Activated CD4-positive, alpha-beta T cell treated with anti-CD3 and anti-CD28 coated beads, Interleukin-2, Interleukin-4, amounts not matched to agents 100 ng/mL and 50 ng/mL, durations not matched to agents 16 hours and 8 hours (primary cell): ENCODE results near the gene GNAI3.

Source experiments
- DNase-seq: peaks from one replicate; pipeline ENCODE4 v3.0.0-alpha.2; 2020; ENCODE audit warnings: low spot score

GNAI3 gene

GRCh38 chr1:109598655-109599054 is 50.2 kb downstream of the GNAI3 start:
- DNase-seq, result no peak

- no peak for DNase-seq
Observed at GRCh38 chr1:109603229-109603628, 54.8 kb downstream of the GNAI3 start.

- no peak for DNase-seq
Observed at GRCh38 chr1:109605381-109605780, 57.0 kb downstream of the GNAI3 start.

GRCh38 chr1:109609881-109610280 is 61.5 kb downstream of the GNAI3 start:
- DNase-seq, result no peak

GRCh38 chr1:109610609-109611307 is 62.3 kb downstream of the GNAI3 start:
- DNase-seq, result no peak

DNA sequence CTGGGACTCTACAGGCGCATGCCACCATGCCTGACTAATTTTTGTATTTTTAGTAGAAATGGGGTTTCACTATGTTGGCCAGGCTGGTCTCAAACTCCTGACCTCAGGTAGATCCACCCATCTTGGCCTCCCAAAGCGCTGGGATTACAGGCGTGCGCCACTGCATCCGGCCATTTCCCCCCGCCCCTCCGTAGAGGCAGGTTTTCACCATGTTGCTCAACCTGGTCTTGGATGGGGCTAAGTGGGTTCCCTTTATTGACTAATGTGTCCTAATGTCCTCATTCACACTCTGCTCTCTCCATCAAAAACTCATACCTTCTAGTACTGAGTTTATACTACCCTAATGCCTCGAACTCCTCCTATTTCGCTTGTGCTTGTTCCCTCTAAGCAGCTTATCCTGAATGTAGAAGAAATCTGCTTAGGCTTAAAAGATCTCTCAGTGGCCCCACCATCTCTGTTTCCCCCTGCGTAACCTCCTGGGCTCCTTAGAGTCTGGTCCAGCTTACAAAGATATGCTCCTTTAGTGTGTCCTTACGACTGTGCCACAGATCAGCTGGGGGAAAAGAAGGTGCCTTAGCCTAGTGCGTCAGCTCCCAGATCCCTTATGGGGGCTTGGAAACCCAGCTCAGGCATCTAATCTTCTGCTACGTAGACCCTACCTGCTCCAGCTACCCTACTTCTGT is 63.0 kb downstream of the GNAI3 start:
- no peak for DNase-seq

GRCh38 chr1:109613361-109614147 is 65.1 kb downstream of the GNAI3 start:
- DNase-seq, result no peak

- no peak for DNase-seq
Observed at GRCh38 chr1:109615879-109616278, 67.5 kb downstream of the GNAI3 start.

- DNase-seq, result no peak
Observed at GRCh38 chr1:109616391-109616790, 68.0 kb downstream of the GNAI3 start.

- no peak for DNase-seq
Observed at GRCh38 chr1:109617291-109617801, 68.9 kb downstream of the GNAI3 start.

GRCh38 chr1:109618661-109619575 is 70.5 kb downstream of the GNAI3 start:
- DNase-seq, result no peak

DNA sequence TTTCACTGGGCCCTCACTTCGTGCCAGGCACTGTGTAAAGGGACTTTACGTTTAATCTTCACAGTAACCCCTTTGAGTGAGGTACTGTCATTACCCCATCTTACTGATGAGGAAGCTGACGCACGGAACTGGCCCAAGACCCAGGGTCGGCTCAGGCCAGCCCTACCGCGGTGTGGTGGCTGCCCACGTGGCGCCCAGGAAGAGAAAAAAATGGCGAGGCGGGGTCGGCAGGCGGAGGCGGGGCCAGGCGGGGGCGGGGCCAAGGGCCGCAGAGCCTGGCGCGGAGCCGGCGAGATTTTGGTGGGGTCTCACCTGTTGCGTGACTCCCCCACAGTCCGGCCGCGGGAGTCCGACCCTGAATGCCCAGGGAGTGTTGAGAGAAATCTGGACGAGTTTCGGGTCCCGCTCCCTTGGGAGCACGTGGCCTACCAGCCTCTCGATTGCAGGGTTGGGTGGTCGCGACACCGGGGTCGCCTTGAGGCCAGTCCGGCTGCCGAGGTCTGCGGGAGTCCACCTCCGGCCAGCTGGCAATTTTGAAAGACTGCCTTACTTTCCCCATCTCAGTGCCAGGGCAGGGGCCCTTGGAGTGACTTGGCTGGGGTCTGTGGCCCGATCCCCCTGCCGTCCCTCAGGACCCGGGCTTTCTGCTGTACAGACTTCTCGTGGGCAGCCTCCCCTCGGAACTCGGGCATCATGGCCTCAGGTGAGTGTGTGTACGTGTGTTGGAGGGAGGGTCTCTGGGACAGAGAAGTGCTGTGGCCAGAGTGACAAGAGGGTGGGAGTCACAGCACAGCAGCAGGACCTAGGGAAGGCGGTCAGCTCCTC is 71.4 kb downstream of the GNAI3 start, which contains the start of the genes AMPD2 and GNAT2:
AMPD2 (plus strand) TSS at position 262 of the 825 bp plus-strand sequence. CDS start 1,339 bp downstream, outside the sequence.
GNAT2 (minus strand) TSS at position 41 of the 825 bp plus-strand sequence. CDS start 6,746 bp downstream, outside the sequence.
- DNase-seq, result peak; percentile 82

DNA sequence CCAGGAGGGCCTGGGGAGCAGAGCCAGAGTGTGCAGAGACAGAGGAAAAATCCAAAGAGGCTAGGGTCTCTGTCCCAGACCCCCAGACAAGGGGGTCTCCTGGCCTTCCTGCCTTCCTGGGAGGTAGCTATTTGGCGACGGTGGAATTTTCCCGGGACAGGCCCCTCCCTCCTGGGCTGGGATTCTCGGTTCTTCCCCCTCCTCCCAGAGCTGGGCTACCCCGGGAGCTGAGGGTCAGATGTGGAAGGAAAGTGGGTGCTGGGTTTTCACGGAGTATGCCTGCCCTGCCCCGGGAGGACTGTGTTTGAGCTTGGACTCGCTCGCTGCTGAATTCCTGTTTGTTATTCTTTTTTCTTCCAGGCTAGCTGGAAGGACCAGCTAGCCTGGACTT is 72.0 kb downstream of the GNAI3 start:
- DNase-seq, result no peak

DNA sequence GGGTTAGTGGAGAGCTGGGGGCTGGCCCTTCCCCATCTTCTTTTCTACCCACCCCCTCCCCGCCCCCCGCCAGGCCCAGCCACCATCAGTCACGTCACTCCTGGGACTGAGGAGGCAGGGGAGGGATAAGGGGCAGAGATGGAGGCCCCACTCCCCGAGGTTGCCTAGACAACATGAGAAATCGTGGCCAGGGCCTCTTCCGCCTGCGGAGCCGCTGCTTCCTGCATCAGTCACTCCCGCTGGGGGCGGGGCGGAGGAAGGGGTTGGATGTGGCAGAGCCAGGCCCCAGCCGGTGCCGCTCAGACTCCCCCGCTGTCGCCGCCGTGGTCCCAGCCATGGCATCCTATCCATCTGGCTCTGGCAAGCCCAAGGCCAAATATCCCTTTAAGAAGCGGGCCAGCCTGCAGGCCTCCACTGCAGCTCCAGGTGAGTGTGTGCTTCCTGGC is 72.4 kb downstream of the GNAI3 start:
- peak; percentile 98 for DNase-seq

GRCh38 chr1:109621379-109622136 is 73.1 kb downstream of the GNAI3 start:
- no peak for DNase-seq

GRCh38 chr1:109622137-109622892 is 73.9 kb downstream of the GNAI3 start:
- DNase-seq, result no peak

DNA sequence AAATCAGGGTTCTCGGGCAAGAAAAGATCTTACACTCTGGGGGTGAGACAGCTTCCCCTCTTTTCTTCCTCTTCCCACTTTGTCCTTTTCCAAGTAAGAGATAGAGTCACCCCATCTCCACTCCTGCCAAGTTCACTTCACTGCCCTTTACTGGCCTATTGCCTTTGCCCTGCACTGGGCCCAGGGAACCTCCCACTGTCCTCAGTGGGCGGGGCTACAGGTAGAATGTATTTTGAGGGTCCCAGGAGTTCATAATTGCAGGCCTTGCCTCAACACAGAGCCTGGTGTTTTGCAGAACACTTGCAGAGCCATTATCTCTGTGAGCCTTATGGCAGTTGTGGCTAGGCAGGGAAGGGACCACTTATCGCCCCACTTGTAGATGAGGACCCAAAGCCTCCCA is 74.5 kb downstream of the GNAI3 start:
- no peak for DNase-seq

- DNase-seq, result no peak
Observed at GRCh38 chr1:109623601-109624161, 75.3 kb downstream of the GNAI3 start.
